Measurements from ENCODE around the gene CHTOP. TPM values are rescaled to one million over a fixed set of nuclear protein-coding genes. Genes with fewer than 3 reads are reported as not detected.

Gene CHTOP
- total and polyA plus RNA-seq, 4 donors = 51.2 to 76.6 (median 58.4) TPM

DNA sequence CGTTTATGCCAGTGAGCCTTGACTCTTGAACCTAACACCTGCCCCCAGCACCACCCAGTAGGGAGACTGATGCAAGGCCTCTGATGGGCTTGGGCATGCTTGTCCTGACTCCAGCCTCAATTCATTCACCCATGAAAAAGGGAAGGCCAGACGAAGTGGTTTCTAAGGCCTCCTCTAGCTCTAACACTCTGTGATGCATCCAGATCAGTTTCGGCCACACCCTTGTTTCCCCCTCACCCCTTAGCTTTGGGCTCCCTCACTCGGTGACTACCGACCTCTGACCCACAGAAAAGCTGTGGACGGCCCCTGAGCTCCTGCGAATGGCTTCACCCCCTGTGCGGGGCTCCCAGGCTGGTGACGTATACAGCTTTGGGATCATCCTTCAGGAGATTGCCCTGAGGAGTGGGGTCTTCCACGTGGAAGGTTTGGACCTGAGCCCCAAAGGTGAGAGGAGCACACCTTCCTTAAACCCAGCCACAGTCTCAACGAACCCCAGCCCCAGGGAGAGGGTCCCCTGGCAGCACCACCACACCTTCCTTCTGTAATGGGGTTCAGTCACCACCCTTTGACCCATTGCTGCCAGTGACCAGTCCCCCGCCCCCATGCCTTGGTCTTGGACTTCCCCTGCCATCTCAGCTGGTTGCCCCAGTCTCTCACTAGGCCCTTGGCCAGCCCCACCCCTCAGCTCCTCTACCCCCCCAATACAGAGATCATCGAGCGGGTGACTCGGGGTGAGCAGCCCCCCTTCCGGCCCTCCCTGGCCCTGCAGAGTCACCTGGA lies 53.7 kb downstream of the CHTOP start:
- Histone ChIP-seq H3K9me3 (ENCODE audit: control insufficient read depth in 4 of 4, insufficient read depth in 3 of 4, low read length in 3 of 4) (no peaks in the 10 kb centered on the region), H3K27ac (ENCODE audit: low read depth in 1 of 2, low read length in 1 of 2) (no peak overlapping the region), H3K27me3 (ENCODE audit: control insufficient read depth in 3 of 3, insufficient read depth in 3 of 3, low read length in 2 of 3) (peaks cover 0 to 2% (median 0%) of the 10 kb centered on the region in 3 donors), H3K9ac (ENCODE audit: insufficient read depth in 1 of 2, low read length in 2 of 2) (no peak overlapping the region), H3K36me3 (ENCODE audit: control insufficient read depth in 4 of 4, insufficient read depth in 4 of 4, low read length in 4 of 4) (peaks cover 0 to 27% (median 0%) of the 10 kb centered on the region in 4 donors), H3K4me1 (ENCODE audit: control insufficient read depth in 5 of 5, insufficient read depth in 5 of 5, low read length in 5 of 5) (peaks cover 0 to 3% (median 0%) of the 10 kb centered on the region in 5 donors), H3K4me3 (no peak overlapping the region)
- DNase-seq (no peak), ATAC-seq (ENCODE audit: insufficient read depth, low FRiP score) (no peak)
- TF ChIP-seq, protein P1, sequence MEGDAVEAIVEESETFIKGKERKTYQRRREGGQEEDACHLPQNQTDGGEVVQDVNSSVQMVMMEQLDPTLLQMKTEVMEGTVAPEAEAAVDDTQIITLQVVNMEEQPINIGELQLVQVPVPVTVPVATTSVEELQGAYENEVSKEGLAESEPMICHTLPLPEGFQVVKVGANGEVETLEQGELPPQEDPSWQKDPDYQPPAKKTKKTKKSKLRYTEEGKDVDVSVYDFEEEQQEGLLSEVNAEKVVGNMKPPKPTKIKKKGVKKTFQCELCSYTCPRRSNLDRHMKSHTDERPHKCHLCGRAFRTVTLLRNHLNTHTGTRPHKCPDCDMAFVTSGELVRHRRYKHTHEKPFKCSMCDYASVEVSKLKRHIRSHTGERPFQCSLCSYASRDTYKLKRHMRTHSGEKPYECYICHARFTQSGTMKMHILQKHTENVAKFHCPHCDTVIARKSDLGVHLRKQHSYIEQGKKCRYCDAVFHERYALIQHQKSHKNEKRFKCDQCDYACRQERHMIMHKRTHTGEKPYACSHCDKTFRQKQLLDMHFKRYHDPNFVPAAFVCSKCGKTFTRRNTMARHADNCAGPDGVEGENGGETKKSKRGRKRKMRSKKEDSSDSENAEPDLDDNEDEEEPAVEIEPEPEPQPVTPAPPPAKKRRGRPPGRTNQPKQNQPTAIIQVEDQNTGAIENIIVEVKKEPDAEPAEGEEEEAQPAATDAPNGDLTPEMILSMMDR (IDR thresholded peaks at IDR 0.05; ENCODE audit: control extremely low read depth, extremely low read depth) = no peak
- WGBS, 2 donors = 86 to 93% methylated on average over 16 of the region's 16 CpGs

GRCh38 chr1:153688276-153688675 lies 54.4 kb downstream of the CHTOP start:
- H3K4me1 ChIP-seq (ENCODE audit: control insufficient read depth in 5 of 5, insufficient read depth in 5 of 5, low read length in 5 of 5) = peaks cover 0 to 3% (median 0%) of the 10 kb centered on the region in 5 donors
- no peak overlapping the region for H3K9ac ChIP-seq (ENCODE audit: insufficient read depth in 1 of 2, low read length in 2 of 2)
- H3K27me3 ChIP-seq (ENCODE audit: control insufficient read depth in 3 of 3, insufficient read depth in 3 of 3, low read length in 2 of 3) = no peaks in the 10 kb centered on the region
- no peak for DNase-seq
- H3K27ac ChIP-seq (ENCODE audit: low read depth in 1 of 2, low read length in 1 of 2) = peak overlapping the region in 1 of 2 donors; percentile 26
- no peaks in the 10 kb centered on the region for H3K9me3 ChIP-seq (ENCODE audit: control insufficient read depth in 4 of 4, insufficient read depth in 3 of 4, low read length in 3 of 4)
- TF ChIP-seq, protein P1 (IDR thresholded peaks at IDR 0.05; ENCODE audit: control extremely low read depth, extremely low read depth) = no peak
- 78% methylated on average over 7 of the region's 7 CpGs for whole genome bisulfite sequencing, 2 donors
- no peak for ATAC-seq (ENCODE audit: insufficient read depth, low FRiP score)
- peaks cover 0 to 30% (median 0%) of the 10 kb centered on the region in 4 donors for H3K36me3 ChIP-seq (ENCODE audit: control insufficient read depth in 4 of 4, insufficient read depth in 4 of 4, low read length in 4 of 4)
- H3K4me3 ChIP-seq = no peak overlapping the region

GRCh38 chr1:153688736-153689328 lies 55.0 kb downstream of the CHTOP start:
- DNase-seq = no peak
- peaks cover 0 to 35% (median 0%) of the 10 kb centered on the region in 4 donors for H3K36me3 ChIP-seq (ENCODE audit: control insufficient read depth in 4 of 4, insufficient read depth in 4 of 4, low read length in 4 of 4)
- H3K9ac ChIP-seq (ENCODE audit: insufficient read depth in 1 of 2, low read length in 2 of 2) = no peak overlapping the region
- no peak for ATAC-seq (ENCODE audit: insufficient read depth, low FRiP score)
- no peak overlapping the region for H3K4me3 ChIP-seq
- no peaks in the 10 kb centered on the region for H3K9me3 ChIP-seq (ENCODE audit: control insufficient read depth in 4 of 4, insufficient read depth in 3 of 4, low read length in 3 of 4)
- no peak overlapping the region for H3K27ac ChIP-seq (ENCODE audit: low read depth in 1 of 2, low read length in 1 of 2)
- TF ChIP-seq, protein P1 (IDR thresholded peaks at IDR 0.05; ENCODE audit: control extremely low read depth, extremely low read depth) = no peak
- H3K27me3 ChIP-seq (ENCODE audit: control insufficient read depth in 3 of 3, insufficient read depth in 3 of 3, low read length in 2 of 3) = no peaks in the 10 kb centered on the region
- peaks cover 0 to 3% (median 0%) of the 10 kb centered on the region in 5 donors for H3K4me1 ChIP-seq (ENCODE audit: control insufficient read depth in 5 of 5, insufficient read depth in 5 of 5, low read length in 5 of 5)
- WGBS, 2 donors = 87 to 90% methylated on average over 18 of the region's 18 CpGs

Measured in lung (tissue), 12 donors.